HG02852 (cell line): Measurements from ENCODE around the gene NPAS2.
A peak's percentile ranks its signal among the peaks of the same experiment; 100 is the strongest.

Experiments
- ATAC-seq: cut with Tn5 transposase; IDR thresholded peaks from one replicate; pipeline ENCODE4 v1.9.1; 2021; ENCODE audit warnings: mild to moderate bottlenecking, moderate library complexity; ENCODE audit not compliant: unreplicated experiment

The NPAS2 gene

DNA sequence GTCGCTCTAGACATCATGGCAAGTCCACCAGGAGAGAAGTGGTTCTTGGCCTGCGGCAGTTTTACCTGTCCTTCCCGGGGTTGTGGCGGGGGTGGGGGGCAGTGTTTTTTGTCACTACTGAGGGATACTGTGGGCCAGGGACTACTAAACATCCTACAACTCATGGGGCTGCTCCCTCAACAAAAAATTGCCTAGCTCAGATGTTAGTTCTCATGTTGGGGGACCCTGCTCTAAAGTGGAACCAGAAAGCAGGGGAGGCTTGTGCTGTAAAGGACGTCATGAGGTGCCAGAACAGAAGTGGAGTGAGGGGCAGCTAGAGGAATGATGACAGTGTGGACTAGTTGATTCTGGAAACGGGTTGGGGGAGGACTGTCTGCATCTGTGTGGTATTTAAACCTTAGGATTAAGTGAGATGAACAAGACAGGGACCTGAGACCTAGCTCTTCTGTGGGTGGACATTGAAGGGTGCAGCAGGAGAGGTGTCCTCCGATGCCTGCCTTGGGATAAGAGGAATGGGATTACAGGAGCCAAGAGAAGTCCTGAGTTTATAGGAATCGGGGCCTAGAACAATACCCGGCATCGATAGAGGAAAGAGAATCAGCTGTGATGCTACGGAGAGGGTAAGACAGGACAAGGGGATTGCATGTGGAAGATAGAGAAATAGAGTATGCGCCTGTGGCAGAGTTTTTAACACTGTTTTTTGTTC lies 184.8 kb downstream of the NPAS2 start:
- no peak for ATAC-seq

- ATAC-seq = no peak
Measured at GRCh38 chr2:101006065-101006715, 186.3 kb downstream of the NPAS2 start.

- ATAC-seq = no peak
Measured at GRCh38 chr2:101007415-101008345, 187.7 kb downstream of the NPAS2 start.

DNA sequence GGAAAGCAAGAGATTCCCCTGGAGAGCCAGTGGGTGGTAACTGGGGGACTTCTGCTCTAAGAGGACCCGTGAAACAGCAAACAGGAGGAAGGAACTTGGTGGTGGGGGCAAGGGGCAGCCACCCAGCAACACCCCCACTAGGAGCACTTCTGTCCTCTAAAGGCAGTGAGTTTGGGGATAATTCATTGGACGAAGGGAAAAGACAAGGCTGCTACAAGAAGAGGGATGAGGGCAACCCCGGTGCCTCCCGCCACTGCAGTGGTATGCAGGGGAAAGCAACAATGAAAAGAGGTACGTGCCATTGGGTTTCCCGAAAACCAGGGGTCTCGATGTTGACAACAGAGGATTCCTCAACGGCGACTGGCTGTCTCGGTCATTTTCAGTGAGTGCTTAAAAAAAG lies 191.2 kb downstream of the NPAS2 start:
- ATAC-seq = no peak

GRCh38 chr2:101012054-101012705 lies 192.2 kb downstream of the NPAS2 start:
- peak; percentile 86 for ATAC-seq

- ATAC-seq = no peak
Measured at GRCh38 chr2:101012706-101013181, 192.8 kb downstream of the NPAS2 start.

DNA sequence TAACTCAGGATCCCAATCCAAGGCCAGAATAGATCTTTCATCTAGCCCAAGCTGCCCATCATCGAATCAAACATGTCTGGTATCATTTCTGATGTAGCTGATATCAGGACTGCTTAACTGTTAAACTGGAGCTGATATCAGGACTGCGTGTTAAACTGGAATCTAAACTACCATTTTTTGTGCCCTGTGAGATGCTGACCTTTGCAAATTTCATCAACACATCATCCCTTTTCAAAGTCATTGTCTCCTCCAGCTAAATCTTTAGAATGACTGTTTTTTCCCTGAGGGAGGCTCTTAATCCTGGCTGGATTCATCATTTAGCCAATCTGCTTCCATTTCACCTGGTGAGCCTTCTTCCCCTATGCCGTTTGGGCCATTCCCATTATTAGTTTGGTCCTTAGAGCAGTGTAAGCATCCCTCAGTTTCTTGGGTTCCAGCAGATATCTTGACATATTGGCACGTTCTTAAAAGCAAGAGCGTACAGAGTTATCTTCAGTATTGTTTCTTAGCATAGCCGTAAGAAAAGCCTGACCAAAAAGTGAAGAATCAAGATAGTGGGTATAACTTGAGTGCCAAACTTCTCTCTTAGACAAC lies 194.4 kb downstream of the NPAS2 start:
- no peak for ATAC-seq

DNA sequence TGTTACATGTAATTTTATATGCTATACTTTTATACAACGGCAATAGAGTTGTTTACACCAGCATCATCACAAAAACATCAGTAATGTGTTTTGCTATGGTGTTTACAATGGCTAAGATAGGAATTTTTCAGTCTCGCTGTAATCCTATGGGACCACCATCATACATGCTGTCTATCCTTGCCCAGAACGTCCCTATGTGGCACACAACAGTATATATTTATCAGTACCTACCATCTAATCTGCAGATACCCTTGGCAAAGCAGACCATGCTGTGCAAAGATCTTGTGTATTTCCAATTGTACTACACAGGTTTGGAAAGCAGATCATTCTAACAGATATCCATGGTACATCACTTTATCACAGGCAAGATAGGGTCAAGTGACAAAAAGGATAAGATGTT lies 197.4 kb downstream of the NPAS2 start:
- no peak for ATAC-seq

- ATAC-seq = no peak
Measured at GRCh38 chr2:101018934-101019333, 199.0 kb downstream of the NPAS2 start.

DNA sequence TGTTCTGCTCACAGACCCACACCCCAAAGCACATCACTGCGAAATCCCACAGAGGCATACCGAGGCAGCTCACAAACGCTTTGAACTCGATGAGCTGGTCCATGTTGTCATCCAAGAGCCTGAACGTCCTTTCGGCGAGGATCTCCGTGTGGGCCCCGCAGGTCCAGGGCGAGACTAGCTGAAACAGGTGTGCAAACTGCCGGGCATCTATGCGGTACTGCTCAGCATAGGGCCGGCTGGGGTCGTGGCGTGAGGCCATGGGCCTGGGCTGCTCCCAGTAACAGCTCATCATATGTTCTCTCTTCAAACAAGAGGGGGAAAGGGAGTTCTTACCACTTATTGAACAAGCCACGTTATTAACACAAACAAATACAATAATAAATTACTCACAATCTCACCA lies 202.3 kb downstream of the NPAS2 start:
- no peak for ATAC-seq

- no peak for ATAC-seq
Measured at GRCh38 chr2:101023327-101024107, 203.6 kb downstream of the NPAS2 start.

DNA sequence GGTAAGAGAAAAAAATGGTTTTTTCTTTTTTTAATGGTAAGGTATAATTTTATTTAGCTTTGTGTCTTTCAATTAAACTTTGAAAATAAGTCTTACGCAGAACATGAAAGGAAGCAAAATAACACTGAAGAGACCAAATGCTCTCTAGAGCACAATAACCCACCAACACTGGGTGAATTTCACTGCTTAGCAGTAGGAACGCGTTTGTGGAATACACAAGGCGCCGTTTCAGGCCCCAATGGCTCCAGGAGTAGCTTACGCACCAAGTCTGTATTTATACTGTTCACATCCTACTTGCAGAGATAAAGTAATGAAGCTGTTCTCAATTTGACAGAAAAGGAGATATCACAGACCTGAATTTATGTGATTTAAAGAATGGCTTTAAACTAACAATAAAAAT lies 205.6 kb downstream of the NPAS2 start:
- no peak for ATAC-seq

DNA sequence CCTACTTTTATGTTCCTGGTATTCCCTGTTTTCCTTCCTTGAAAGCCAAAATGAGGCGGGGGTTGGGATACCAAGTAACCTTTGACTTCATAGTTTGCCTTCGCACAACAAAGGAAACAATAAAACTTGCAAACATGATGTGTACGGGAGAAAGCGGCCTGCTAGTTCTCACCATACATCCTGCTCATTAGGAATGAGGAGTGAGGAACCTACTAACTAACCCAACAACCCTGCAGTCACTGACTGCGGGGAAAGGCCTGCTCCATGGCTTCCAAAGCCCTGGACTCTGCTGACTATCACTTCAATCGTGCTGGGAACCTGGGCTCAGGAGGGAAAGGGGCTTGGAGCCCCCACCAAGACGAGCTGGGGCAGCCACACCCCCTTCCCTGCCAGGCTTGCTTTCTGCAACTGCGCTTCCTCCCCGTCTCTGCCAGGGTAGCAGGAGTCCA lies 206.3 kb downstream of the NPAS2 start:
- no peak for ATAC-seq

- ATAC-seq = no peak
Measured at GRCh38 chr2:101026923-101027469, 207.1 kb downstream of the NPAS2 start.

DNA sequence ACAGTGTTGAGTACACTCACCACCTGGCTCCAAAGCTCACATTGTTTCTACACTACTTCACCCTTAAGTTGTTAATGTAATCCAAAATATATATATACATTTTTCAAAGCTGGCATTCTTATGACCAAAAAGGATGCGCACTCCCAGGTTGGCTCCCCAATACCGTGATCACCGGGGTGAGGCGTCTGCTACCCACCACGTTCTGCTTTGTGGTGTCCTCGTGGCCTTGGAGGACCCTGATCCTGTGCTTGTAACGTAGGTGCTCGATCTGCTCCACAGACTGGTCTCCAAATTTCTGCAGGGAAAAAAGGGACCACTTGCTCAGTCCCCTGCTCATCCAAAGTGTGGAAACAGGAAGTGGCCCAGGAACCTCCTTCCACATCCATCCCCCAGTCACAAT lies 207.9 kb downstream of the NPAS2 start:
- no peak for ATAC-seq

DNA sequence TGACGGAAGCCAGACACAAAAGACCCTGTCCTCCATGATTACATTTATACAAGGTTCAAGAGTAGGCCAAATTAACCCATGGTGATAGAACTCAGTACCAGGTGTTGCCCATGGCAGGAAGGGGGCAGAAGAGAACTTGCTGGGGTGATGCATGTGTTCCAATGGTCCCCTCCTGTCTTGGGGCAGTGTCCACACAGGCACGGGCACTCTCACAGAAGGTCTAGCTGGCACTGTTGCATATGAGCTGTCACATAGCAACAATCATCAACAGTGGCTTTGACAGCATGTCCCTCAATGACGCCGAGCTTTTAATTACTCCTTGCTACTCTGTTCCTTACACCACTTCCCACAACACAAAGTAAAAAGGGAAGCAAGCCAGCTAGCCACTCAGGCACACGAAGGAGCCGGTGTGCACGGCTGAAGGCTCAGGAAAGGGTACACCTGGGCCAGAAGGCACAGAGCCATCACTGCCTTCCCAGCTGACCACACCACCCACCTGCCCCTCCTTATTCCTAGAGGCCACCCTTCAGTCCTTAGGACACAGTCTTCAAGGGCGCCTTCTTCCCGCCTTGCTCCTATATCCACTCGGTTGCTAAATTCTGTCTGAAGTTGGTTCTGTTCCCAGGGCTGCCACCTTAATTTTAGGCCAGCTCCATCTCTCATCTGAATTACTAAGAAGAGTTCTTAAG lies 211.1 kb downstream of the NPAS2 start:
- ATAC-seq = no peak

- ATAC-seq = no peak
Measured at GRCh38 chr2:101032084-101032776, 212.3 kb downstream of the NPAS2 start.

GRCh38 chr2:101036562-101036961 lies 216.6 kb downstream of the NPAS2 start:
- no peak for ATAC-seq
